Heart left ventricle (tissue), 13 donors: Measurements from ENCODE around the gene VPS33B.

ENCODE experiments used
- POLR2A ChIP-seq, 2 donors: fragments of 450-650 bp; IDR thresholded peaks; one replicate each; pipeline ENCODE4 v1.6.1; 2017; ENCODE audit warnings: antibody characterized with exemption in 2 of 2, mild to moderate bottlenecking in 2 of 2, moderate library complexity in 2 of 2
- TF ChIP-seq, protein P1 (sequence below), 12 donors: fragments of 200-600 bp; sonication (generic) in 4 of 12; IDR thresholded peaks; one replicate each; pipeline versions ENCODE4 v1.5.0 to v1.8.0; 2018 to 2022; ENCODE audit warnings: antibody characterized with exemption in 12 of 12, mild to moderate bottlenecking in 5 of 12
- donor health status: ischemic (EF 13 %, LVEDD 7.1; RV severe dilation, severe dysfunction).
- donor health status: DM: no; HTN: yes; CAD: no.
- donor health status: DM: no; HTN: no; CAD: no.
- donor health status: ischemic (EF 25% LVEDD 6.9; RV normal size, moderate dysfunction).
- donor health status: ischemic (EF 25% LVEDD 5.7; RV mildly dilated, moderate dysfunction).
- donor health status: ischemic (EF 35%, LVEDD 5.7; RV mildly dilated, moderate dysfunction).
- donor health status: nonischemic (EF 11% LVEDD 7.7; RV severe dilation, severe dysfunction).
- donor health status: DM: yes; HTN: yes; CAD: no.
- donor health status: PGD.
- donor health status: ischemic (EF 29% LVEDD 5.4; RV normal size, mild dysfunction).
- donor health status: nonischemic (EF 23%, LVEDD 6.1; RV moderate dilation, normal function).

- TF ChIP-seq, protein P1, sequence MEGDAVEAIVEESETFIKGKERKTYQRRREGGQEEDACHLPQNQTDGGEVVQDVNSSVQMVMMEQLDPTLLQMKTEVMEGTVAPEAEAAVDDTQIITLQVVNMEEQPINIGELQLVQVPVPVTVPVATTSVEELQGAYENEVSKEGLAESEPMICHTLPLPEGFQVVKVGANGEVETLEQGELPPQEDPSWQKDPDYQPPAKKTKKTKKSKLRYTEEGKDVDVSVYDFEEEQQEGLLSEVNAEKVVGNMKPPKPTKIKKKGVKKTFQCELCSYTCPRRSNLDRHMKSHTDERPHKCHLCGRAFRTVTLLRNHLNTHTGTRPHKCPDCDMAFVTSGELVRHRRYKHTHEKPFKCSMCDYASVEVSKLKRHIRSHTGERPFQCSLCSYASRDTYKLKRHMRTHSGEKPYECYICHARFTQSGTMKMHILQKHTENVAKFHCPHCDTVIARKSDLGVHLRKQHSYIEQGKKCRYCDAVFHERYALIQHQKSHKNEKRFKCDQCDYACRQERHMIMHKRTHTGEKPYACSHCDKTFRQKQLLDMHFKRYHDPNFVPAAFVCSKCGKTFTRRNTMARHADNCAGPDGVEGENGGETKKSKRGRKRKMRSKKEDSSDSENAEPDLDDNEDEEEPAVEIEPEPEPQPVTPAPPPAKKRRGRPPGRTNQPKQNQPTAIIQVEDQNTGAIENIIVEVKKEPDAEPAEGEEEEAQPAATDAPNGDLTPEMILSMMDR (IDR thresholded peaks at IDR 0.05) = no peak
- TF ChIP-seq POLR2A (IDR thresholded peaks at IDR 0.05) = no peak
Measured at GRCh38 chr15:91072161-91072560, 49.8 kb upstream of the VPS33B start.
